ENCODE measurements around the gene MEF2C. TPM values are rescaled to one million over a fixed set of nuclear protein-coding genes. Genes with fewer than 3 reads are reported as not detected.

The MEF2C gene
- total RNA-seq, 1 experiment from 2014 or later = 13.0 TPM

GRCh38 chr5:88687373-88687911 lies 195.5 kb downstream of the MEF2C start:
- H3K4me1 ChIP-seq (ENCODE audit: control insufficient read depth in 1 of 2, insufficient read depth in 2 of 2, low read length in 2 of 2) = peaks cover 0 to 10% of the 10 kb centered on the region in 2 experiments; a peak in 2 of 4 replicates
- DNase-seq (ENCODE audit: low read depth, low spot score) (no peak), ATAC-seq (no peak)
- H3K36me3 ChIP-seq (ENCODE audit: control insufficient read depth in 1 of 2, insufficient read depth in 2 of 2, low read length in 2 of 2) = no peaks in the 10 kb centered on the region
- H3K27me3 ChIP-seq (ENCODE audit: insufficient read depth, low read length) = no peaks in the 10 kb centered on the region
- H3K9ac ChIP-seq (ENCODE audit: low read length) = no peak overlapping the region
- H3K27ac ChIP-seq (ENCODE audit: low read depth, low read length) = no peak overlapping the region
- H3K9me2 ChIP-seq (ENCODE audit: insufficient read depth) = no peaks in the 10 kb centered on the region
- TF ChIP-seq EGR1 (IDR thresholded peaks at IDR 0.05; ENCODE audit: low read depth) = no peak
- ChIA-PET POLR2A (no interaction called here), CTCF (interaction anchor here (1.6 kb wide), 1 partner anchor 906 kb away, joined by 3 read pairs; no protein-coding TSS in a partner anchor), RAD21 (ENCODE audit: low non-redundant PET in 1 of 2, low total read pairs in 2 of 2, uncharacterized antibody in 2 of 2, unreplicated experiment in 2 of 2) (no interaction called here)
- H3K4me2 ChIP-seq (ENCODE audit: low read length) = no peak overlapping the region
- no peaks in the 10 kb centered on the region for H3K9me3 ChIP-seq (ENCODE audit: control insufficient read depth in 1 of 2, insufficient read depth in 1 of 2, low read depth in 1 of 2, low read length in 2 of 2)
- intact Hi-C loops (cut with micrococcal nuclease) = loop anchor here (10.0 kb wide), 1 partner anchor 803 kb away; no protein-coding TSS in a partner anchor
- no peak overlapping the region for H3K4me3 ChIP-seq (replicated peaks in 1 of 2; ENCODE audit: low read depth in 1 of 2, low read length in 2 of 2)
- H4K20me1 ChIP-seq (ENCODE audit: insufficient read depth) = no peaks in the 10 kb centered on the region
- H2AFZ ChIP-seq (ENCODE audit: low read depth, low read length, poor library complexity, severe bottlenecking) = no peak overlapping the region
- H3K79me2 ChIP-seq (ENCODE audit: insufficient read depth, low read length) = no peaks in the 10 kb centered on the region
- BruUV-seq (replicated peaks) = no TSS peak

DNA sequence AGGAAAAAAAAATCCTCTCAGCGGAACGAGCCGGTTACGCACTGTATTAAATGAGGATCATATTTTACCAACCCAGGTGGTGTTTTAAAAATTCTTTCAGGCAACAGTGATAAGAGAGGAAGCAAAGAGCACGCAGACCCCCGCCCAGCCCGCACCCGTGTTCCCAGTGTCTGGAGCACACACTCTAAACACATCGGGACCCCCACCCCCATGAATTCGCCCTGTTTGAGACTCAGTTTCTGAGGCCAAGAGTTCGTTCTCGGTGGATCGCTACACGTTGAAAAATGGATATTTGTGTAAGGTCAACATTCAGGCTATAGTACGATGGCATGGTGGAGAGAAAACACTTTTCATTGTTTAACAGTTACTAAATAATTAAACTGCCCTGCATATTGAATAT lies 196.3 kb downstream of the MEF2C start:
- CTCF ChIA-PET = interaction anchor here (1.6 kb wide), 1 partner anchor 905 kb away, joined by 3 read pairs; no protein-coding TSS in a partner anchor
- no peaks in the 10 kb centered on the region for H3K27me3 ChIP-seq (ENCODE audit: insufficient read depth, low read length)
- BruUV-seq (replicated peaks) = no TSS peak

More for the DNA sequence above, 196.3 kb downstream of the MEF2C start:
- Histone ChIP-seq H3K9me3 (ENCODE audit: control insufficient read depth in 1 of 2, insufficient read depth in 1 of 2, low read depth in 1 of 2, low read length in 2 of 2) (no peaks in the 10 kb centered on the region), H3K27ac (ENCODE audit: low read depth, low read length) (no peak overlapping the region), H3K9me2 (ENCODE audit: insufficient read depth) (no peaks in the 10 kb centered on the region), H3K4me1 (ENCODE audit: control insufficient read depth in 1 of 2, insufficient read depth in 2 of 2, low read length in 2 of 2) (peaks cover 0 to 10% of the 10 kb centered on the region in 2 experiments; a peak in 2 of 4 replicates), H2AFZ (ENCODE audit: low read depth, low read length, poor library complexity, severe bottlenecking) (no peak overlapping the region), H3K4me2 (ENCODE audit: low read length) (no peak overlapping the region), H3K4me3 (replicated peaks in 1 of 2; ENCODE audit: low read depth in 1 of 2, low read length in 2 of 2) (no peak overlapping the region), H3K9ac (ENCODE audit: low read length) (no peak overlapping the region), H3K36me3 (ENCODE audit: control insufficient read depth in 1 of 2, insufficient read depth in 2 of 2, low read length in 2 of 2) (no peaks in the 10 kb centered on the region), H3K79me2 (ENCODE audit: insufficient read depth, low read length) (no peaks in the 10 kb centered on the region), H4K20me1 (ENCODE audit: insufficient read depth) (no peaks in the 10 kb centered on the region)
- no peak for ATAC-seq
- DNase-seq (ENCODE audit: low read depth, low spot score) = no peak
- RAD21 ChIA-PET (ENCODE audit: low non-redundant PET in 1 of 2, low total read pairs in 2 of 2, uncharacterized antibody in 2 of 2, unreplicated experiment in 2 of 2) = no interaction called here
- TF ChIP-seq SP1 (IDR thresholded peaks at IDR 0.05; ENCODE audit: low read depth) = no peak
- no peak for TF ChIP-seq CTCF (IDR thresholded peaks at IDR 0.05 in 2 of 3, conservative IDR thresholded peaks at IDR 0.05 in 1 of 3; ENCODE audit: borderline replicate concordance in 1 of 3, insufficient read depth in 1 of 3, low read depth in 2 of 3, low read length in 2 of 3)
- no peak for TF ChIP-seq SIN3A (IDR thresholded peaks at IDR 0.05; ENCODE audit: low read depth)
- no peak for TF ChIP-seq CEBPB (IDR thresholded peaks at IDR 0.05; ENCODE audit: low read depth)
- no peak for TF ChIP-seq TCF7L2 (IDR thresholded peaks at IDR 0.05; ENCODE audit: borderline replicate concordance, extremely low read depth, insufficient read depth, insufficient read length)
- no peak for TF ChIP-seq POLR2A (IDR thresholded peaks at IDR 0.05; ENCODE audit: borderline replicate concordance, extremely low read depth, insufficient read depth, insufficient read length)
- no peak for TF ChIP-seq EZH2 (IDR thresholded peaks at IDR 0.05)
- no peak for TF ChIP-seq JUND (IDR thresholded peaks at IDR 0.05)
- no peak for TF ChIP-seq RAD21 (IDR thresholded peaks at IDR 0.05; ENCODE audit: low read depth)
- no peak for TF ChIP-seq POLR2AphosphoS5 (IDR thresholded peaks at IDR 0.05; ENCODE audit: low read depth, low read length)
- no peak for TF ChIP-seq SRF (IDR thresholded peaks at IDR 0.05; ENCODE audit: low read depth)
- TF ChIP-seq, protein P1, sequence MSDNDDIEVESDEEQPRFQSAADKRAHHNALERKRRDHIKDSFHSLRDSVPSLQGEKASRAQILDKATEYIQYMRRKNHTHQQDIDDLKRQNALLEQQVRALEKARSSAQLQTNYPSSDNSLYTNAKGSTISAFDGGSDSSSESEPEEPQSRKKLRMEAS (IDR thresholded peaks at IDR 0.05) = no peak
- TF ChIP-seq ZBTB33 (IDR thresholded peaks at IDR 0.05; ENCODE audit: extremely low read depth, insufficient replicate concordance, low read length) = no peak
- TF ChIP-seq ATF3 (IDR thresholded peaks at IDR 0.05) = no peak
- TF ChIP-seq CBX3 (IDR thresholded peaks at IDR 0.05; ENCODE audit: low read depth) = no peak
- POLR2A ChIA-PET = no interaction called here
- intact Hi-C loops (cut with micrococcal nuclease) = loop anchor here (10.0 kb wide), 1 partner anchor 802 kb away; no protein-coding TSS in a partner anchor
